Prostate gland (tissue), 2 donors: Measurements from ENCODE around the gene SLC16A9. TPM values are rescaled to one million over a fixed set of nuclear protein-coding genes. Genes with fewer than 3 reads are reported as not detected.

Experiments used
- DNase-seq: peaks from one replicate; pipeline ENCODE4 v3.0.0-alpha.2; 2019; ENCODE audit warnings: low spot score
- H3K27ac ChIP-seq, 2 donors: fragments of 200-600 bp; sonication (generic); 2 replicates each; pipeline ENCODE4 v1.5.1; 2017 to 2019
- H3K27me3 ChIP-seq: fragments of 200-600 bp; sonication (generic); replicated peaks from 2 replicates; pipeline ENCODE4 v1.5.1; 2019; ENCODE audit not compliant: insufficient read depth
- H3K36me3 ChIP-seq, 2 donors: fragments of 200-600 bp; sonication (generic); 1 replicate in 1 of 2; 2 replicates in 1 of 2; pipeline versions ENCODE4 v1.5.1 to v1.8.1; 2017 to 2019
- H3K4me1 ChIP-seq: fragments of 200-600 bp; sonication (generic); replicated peaks from 2 replicates; pipeline ENCODE4 v1.5.1; 2019
- H3K4me3 ChIP-seq, 2 donors: fragments of 200-600 bp; sonication (generic); 2 replicates each; pipeline ENCODE4 v1.5.1; 2017 to 2019
- H3K9me3 ChIP-seq: fragments of 200-600 bp; sonication (generic); 2 replicates; pipeline ENCODE4 v1.5.1; 2017
- CTCF ChIP-seq, 4 experiments: fragments of 200-600 bp in 2 of 4; fragments of 450-650 bp in 2 of 4; sonication (generic) in 2 of 4; IDR thresholded peaks; 1 replicate in 3 of 4; 2 replicates in 1 of 4; pipeline ENCODE4 v1.5.1; 2016 to 2019; ENCODE audit warnings: antibody characterized with exemption in 4 of 4, mild to moderate bottlenecking in 2 of 4, moderate library complexity in 2 of 4
- POLR2A ChIP-seq: fragments of 450-650 bp; IDR thresholded peaks from one replicate; pipeline ENCODE4 v1.6.1; 2016; ENCODE audit warnings: antibody characterized with exemption, mild to moderate bottlenecking
- POLR2AphosphoS5 ChIP-seq: sonication (generic); formaldehyde crosslinking; IDR thresholded peaks from one replicate; pipeline ENCODE4 v1.6.1; 2017; ENCODE audit warnings: antibody characterized with exemption
- WGBS: methylation state at CpG from one replicate; pipeline ENCODE4 v1.1.5; 2018; 5-methylcytosine and 5-hydroxymethylcytosine counted together
- intact Hi-C: fragments of 100-400 bp; cut with DNase I; formaldehyde crosslinking; loops from one replicate; pipeline ENCODE4 v1.14.2; 2022
- total RNA-seq, 2 donors: library from RNA; depleted of rRNA; stranded (reverse); fragments of >200 nt; gene quantifications; one replicate each; pipeline ENCODE4 v1.1.0, GENCODE V29; 2016

SLC16A9 gene
- total RNA-seq, 2 donors from 2014 or later, result 9.8 to 15.7 TPM

GRCh38 chr10:59622320-59623132 is 87.1 kb downstream of the SLC16A9 start:
- intact Hi-C loops, result loop anchor here (5.0 kb wide), 2 partner anchors 670 to 840 kb away; no protein-coding TSS in a partner anchor
- no peaks in the 10 kb centered on the region for H3K27me3 ChIP-seq
- TF ChIP-seq POLR2A (no peak), POLR2AphosphoS5 (peak; percentile 34), CTCF (IDR thresholded peaks at IDR 0.05) (peak; percentile 19 to 70 (median 64))
- 57% methylated on average over 16 of the region's 16 CpGs for WGBS
- no peak overlapping the region for H3K27ac ChIP-seq
- no peaks in the 10 kb centered on the region for H3K9me3 ChIP-seq
- peak; percentile 61 for DNase-seq
- no peaks in the 10 kb centered on the region for H3K4me1 ChIP-seq
- no peaks in the 10 kb centered on the region for H3K36me3 ChIP-seq
- H3K4me3 ChIP-seq, result no peak overlapping the region

GRCh38 chr10:59621771-59622170 is 87.9 kb downstream of the SLC16A9 start:
- H3K9me3 ChIP-seq, result no peaks in the 10 kb centered on the region
- H3K36me3 ChIP-seq, result no peaks in the 10 kb centered on the region
- no peaks in the 10 kb centered on the region for H3K27me3 ChIP-seq
- H3K4me1 ChIP-seq, result no peaks in the 10 kb centered on the region
- TF ChIP-seq POLR2A, result no peak
- no peak for TF ChIP-seq CTCF (IDR thresholded peaks at IDR 0.05)
- TF ChIP-seq POLR2AphosphoS5, result no peak
- 93% methylated on average over 1 of the region's 1 CpG for WGBS
- H3K27ac ChIP-seq, result no peak overlapping the region
- H3K4me3 ChIP-seq, result no peak overlapping the region
- no peak for DNase-seq
- intact Hi-C loops, result loop anchor here (2.0 to 5.0 kb wide), 3 partner anchors 379 to 839 kb away; no protein-coding TSS in a partner anchor

- Histone ChIP-seq H3K27me3 (no peaks in the 10 kb centered on the region), H3K27ac (no peak overlapping the region), H3K4me1 (no peaks in the 10 kb centered on the region), H3K4me3 (no peak overlapping the region), H3K9me3 (no peaks in the 10 kb centered on the region), H3K36me3 (no peaks in the 10 kb centered on the region)
- 49% methylated on average over 4 of the region's 4 CpGs for WGBS
- TF ChIP-seq CTCF (IDR thresholded peaks at IDR 0.05) (no peak), POLR2AphosphoS5 (no peak), POLR2A (no peak)
- DNase-seq, result no peak
- intact Hi-C loops, result no loop called here
Observed at GRCh38 chr10:59618666-59619065, 91.0 kb downstream of the SLC16A9 start.

- Histone ChIP-seq H3K4me1 (no peaks in the 10 kb centered on the region), H3K4me3 (no peak overlapping the region), H3K36me3 (no peaks in the 10 kb centered on the region), H3K27ac (no peak overlapping the region), H3K9me3 (no peaks in the 10 kb centered on the region), H3K27me3 (no peaks in the 10 kb centered on the region)
- TF ChIP-seq POLR2A (no peak), CTCF (IDR thresholded peaks at IDR 0.05) (no peak), POLR2AphosphoS5 (no peak)
- DNase-seq, result no peak
- WGBS, result 25% methylated on average over 1 of the region's 1 CpG
- intact Hi-C loops, result no loop called here
Observed at GRCh38 chr10:59617996-59618395, 91.7 kb downstream of the SLC16A9 start.

- H3K4me3 ChIP-seq, result no peak overlapping the region
- intact Hi-C loops, result no loop called here
- H3K9me3 ChIP-seq, result no peaks in the 10 kb centered on the region
- no peaks in the 10 kb centered on the region for H3K4me1 ChIP-seq
- no peak overlapping the region for H3K27ac ChIP-seq
- DNase-seq, result no peak
- TF ChIP-seq CTCF (IDR thresholded peaks at IDR 0.05), result no peak
- no peaks in the 10 kb centered on the region for H3K27me3 ChIP-seq
- H3K36me3 ChIP-seq, result no peaks in the 10 kb centered on the region
Observed at GRCh38 chr10:59611048-59611447, 98.6 kb downstream of the SLC16A9 start.
